HT1080 (cell line): ENCODE data around the gene IL13RA2. TPM values are rescaled to one million over a fixed set of nuclear protein-coding genes. Genes with fewer than 3 reads are reported as not detected.
A peak's percentile ranks its signal among the peaks of the same experiment; 100 is the strongest.

Experiments
- DNase-seq: peaks from one replicate; pipeline ENCODE4 v3.0.0-alpha.2; 2015; ENCODE audit warnings: low read depth
- polyA plus RNA-seq, 2 experiments: library from polyadenylated mRNA; depleted of rRNA; stranded (reverse); fragments of >200 nt; gene quantifications; 2 replicates each; pipeline ENCODE4 v1.2.3, GENCODE V29; 2015
- total RNA-seq: library from RNA; depleted of rRNA; stranded (reverse); fragments of >200 nt; shearing (Covaris generic); gene quantifications from 2 replicates; pipeline ENCODE4 v1.2.3, GENCODE V29; 2014; rRNA removed

The IL13RA2 gene
- total RNA-seq, result 0.87 and 1.7 TPM in 2 replicates
- polyA plus RNA-seq (2015; cell fraction: cytosol; rRNA removed), result 0.34 and 0.41 TPM in 2 replicates
- polyA plus RNA-seq (2015; cell fraction: nucleus; rRNA removed), result 0.31 and 1.3 TPM in 2 replicates

DNA sequence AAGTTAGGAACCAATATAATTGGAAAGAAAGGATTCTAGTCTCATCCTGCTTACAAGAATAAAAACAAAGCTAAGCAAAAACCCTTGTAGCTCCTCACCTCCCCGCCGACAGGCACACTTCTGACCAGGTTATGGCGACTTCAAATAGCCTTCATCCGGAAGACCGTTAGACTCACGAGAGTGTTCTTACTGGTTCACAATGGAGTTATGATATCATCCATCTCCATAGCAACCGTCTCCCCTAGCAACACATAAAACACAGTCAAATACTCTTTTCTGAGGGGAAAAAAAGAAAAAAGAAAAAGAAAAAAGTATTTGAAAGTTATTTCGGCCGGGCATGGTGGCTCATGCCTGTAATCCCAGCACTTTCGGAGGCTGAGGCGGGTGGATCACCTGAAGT, at the start of gene IL13RA2:
IL13RA2 (minus strand) TSS at position 162 of the 400 bp plus-strand sequence. CDS start 347 bp downstream, outside the sequence.
- DNase-seq, result no peak

DNA sequence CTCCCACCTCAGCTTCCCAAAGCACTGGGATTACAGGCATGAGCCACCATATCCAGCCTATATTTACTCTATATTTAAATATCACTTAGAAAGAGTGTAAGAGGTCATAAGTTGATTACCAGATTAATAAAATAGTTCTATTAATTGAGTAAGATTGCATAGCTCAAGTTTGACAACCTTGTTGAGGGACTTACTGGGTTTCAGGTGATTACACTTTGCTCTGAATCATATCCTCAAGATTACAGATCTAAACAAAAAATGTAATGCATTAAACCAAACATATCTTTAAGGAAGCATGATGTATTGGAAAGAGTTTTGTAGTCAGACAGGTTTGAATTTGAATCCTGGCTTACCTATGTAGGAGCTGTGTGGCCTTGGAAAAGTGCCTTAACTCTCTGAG, 47.9 kb upstream of the IL13RA2 start:
- no peak for DNase-seq

DNA sequence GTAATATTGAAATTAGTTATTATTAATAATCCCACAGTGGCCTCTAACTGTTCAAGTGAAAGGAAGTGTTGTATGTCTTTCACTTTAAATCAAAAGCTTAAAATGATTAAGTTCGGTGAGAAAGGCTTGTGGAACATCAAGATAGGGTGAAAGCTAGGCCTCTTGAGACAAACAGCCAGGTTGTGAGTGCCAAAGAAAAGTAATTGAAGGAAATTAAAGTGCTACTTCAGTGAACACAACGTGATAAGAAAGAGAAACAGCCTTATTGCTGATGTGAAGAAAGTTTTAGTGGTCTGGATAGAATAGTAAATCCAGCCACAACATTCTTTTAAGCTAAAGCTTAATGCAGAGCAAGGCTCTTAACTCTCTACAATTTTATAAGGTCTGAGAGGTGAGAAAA, 42.6 kb upstream of the IL13RA2 start:
- no peak for DNase-seq

DNA sequence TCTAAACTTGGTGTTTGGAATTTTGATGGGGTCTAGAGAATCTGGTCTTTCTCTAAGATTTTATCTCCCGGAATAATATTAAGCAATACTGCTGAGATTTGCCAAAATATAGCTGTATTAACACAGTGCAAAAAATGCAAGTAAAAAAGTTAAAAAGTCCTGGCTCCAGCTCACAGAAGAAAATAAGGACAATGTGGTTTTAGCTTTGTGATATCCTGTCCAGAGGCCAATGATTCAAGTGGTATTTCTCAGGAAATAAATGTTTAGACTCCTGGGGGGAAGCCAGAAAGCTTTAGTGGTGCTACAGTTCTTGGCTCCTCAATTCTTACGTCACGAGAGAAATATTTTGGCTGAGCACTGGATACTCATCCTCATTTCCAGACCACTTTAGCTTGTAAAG, 40.9 kb upstream of the IL13RA2 start:
- peak; percentile 58 for DNase-seq

DNA sequence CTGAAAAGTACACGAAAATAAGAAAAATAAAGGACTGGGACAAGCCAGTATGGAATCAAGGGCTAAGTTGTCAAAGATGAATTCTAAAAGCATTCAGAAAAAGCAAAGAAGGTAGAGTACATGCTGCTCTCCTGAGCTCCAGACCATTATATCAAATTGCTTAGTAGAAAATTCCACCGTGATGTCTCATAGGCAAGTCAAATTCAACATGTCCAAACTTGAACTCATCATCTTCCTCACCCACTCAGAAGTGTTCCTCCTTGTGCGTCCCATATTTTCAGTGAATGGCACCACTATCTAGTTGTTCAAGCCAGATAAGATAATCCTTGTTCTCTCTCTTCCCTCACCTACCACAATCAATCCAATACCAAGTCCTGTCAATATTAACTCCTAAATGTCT, 37.5 kb upstream of the IL13RA2 start:
- no peak for DNase-seq

DNA sequence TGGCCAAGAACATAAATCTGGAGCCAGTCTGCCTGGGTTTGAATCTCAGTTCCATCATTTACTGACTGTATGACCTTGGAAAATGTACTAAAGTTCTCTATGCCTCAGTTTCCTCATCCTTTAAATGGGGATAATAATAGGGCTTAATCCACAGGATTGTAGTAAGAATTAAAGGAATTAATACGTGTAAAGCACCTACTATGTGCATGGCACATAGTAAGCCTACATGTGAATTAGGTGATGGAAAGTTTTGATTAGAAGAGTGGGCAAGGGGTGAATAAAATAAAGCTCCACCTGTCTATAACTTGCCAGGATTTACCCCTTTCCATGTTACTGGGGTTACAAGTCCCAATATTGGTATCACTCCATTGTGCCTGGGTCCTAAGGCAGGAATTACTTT, 35.8 kb upstream of the IL13RA2 start:
- DNase-seq, result no peak

DNA sequence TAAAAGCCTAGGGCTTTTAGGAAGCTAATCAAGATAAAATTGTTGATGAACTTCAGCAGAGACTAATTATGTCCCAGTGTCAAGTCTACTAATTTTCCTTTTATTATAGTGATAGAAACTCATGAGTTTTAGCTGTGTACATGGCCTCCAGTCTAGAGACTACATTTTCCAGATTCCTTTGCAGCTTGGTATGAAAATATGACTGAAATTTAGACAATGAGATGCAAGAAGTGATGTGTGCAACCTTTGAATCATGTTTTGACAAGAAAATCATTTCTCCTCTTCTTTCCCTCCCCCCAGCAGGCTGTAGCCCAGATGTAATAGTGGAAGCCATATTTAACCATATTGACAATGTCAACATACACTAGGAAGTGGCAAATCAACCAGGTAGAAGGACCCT, 30.3 kb upstream of the IL13RA2 start:
- DNase-seq, result no peak

GRCh38 chrX:115047181-115047580, 29.8 kb upstream of the IL13RA2 start:
- no peak for DNase-seq

DNA sequence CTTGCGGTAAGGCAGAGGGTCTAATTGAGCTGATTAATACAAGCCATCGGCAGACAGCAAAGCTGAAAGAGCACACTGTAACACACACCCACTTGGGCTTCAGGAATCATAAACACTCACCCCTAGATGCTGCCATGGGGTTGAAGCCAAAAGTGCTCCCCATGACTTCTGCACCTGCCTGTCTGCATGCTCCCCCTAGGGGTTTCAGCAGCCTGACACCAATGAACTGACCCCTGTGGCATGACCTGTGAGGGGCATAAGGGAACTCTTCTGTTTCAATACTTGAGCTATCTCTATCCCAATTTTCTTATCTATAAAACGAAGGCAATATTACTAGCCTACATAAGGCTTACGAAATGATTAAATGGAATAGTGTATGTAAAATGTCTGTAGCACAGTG, 23.0 kb upstream of the IL13RA2 start:
- DNase-seq, result no peak

DNA sequence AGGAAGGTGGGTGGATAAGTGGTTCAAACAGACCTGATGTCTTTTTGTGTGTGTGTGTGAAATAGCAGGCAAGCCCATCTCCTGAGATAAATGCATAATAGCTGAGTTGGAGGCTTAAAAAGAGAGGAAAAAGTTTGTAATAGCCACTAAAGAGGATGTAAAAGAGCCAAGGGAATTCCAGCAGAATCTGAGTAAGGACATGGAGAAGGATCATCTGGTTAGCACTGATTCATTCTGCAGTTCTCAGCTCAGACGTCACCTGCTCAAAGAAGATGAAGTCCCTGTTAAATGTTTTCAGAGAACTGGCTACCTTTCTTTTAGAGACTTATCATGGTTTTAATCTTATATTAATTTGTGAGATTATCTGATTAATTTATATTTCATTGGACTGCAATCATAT, 21.0 kb upstream of the IL13RA2 start:
- DNase-seq, result no peak

- DNase-seq, result no peak
These were observed 18.6 kb upstream of the IL13RA2 start for GRCh38 chrX:115036029-115036428.

DNA sequence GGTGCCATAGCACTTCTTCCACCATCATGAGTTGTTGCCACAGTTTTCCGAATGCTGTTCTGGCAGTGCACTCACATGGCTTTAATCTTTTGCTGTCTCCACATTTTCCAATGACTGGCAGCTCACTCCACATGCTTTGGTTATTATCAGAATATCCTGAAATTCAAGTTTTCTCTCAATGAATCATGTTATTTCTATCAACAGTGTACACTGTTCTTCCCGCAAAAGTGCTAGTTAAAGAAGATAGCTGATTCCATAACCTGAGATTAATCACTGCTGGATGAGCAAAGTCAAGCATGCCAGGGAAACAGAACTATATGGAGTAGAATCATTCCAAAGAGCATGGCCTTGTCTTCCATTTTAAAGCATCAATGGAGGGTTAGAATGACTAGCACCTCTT, 14.6 kb upstream of the IL13RA2 start:
- no peak for DNase-seq

GRCh38 chrX:115030625-115031024, 13.2 kb upstream of the IL13RA2 start:
- no peak for DNase-seq

DNA sequence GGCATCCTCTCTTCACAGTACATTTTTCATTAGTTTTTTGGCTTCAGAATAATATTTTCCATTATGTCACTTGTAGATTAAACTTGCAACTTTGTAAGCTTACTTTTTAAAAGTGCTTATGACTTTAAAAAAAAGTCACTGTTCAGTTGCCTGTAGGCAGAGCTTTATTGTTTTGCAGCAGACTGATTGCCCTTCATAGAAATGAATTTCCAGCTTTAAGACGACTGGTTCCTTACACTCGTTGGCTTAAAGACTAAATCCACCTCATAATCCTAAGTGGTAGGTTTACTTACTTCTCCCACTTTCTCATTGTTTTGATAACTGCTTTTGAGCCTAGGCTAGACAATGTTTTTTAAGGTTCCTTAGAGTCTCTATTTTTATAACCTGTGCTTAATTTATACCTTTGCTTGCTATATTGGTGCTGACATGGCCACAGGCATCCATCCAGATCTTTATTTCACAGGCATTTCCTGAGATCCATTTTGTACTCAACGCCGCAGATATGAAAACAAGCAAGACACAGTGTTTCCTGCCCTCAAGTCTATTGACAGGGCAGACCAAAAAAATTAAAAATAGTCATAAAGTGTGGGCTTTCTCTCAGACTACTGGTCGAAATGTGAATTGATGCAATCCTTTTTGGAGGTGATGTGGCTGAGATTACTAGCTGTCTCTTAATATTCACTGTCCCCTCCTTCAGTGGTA, 12.6 kb upstream of the IL13RA2 start:
- DNase-seq, result no peak

DNA sequence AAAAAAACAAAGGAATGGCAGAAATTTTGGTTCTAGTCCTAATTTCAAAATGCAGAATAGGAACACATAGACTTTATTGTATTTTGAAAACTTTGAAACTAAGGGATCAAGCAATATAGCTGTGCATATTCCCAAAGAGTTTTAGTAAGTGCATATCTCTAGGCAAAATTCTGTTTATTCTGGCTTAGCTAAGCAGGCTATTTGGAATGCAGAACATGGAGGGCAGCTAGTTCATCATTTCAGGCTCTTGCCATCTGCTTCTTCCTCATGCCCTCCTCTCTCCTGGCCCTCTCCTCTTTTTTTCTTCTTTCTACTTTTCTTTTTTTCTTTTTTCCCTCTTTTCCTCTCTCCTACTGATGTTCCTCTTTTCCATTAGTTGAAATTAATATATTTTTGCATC, 12.0 kb upstream of the IL13RA2 start:
- DNase-seq, result no peak

DNA sequence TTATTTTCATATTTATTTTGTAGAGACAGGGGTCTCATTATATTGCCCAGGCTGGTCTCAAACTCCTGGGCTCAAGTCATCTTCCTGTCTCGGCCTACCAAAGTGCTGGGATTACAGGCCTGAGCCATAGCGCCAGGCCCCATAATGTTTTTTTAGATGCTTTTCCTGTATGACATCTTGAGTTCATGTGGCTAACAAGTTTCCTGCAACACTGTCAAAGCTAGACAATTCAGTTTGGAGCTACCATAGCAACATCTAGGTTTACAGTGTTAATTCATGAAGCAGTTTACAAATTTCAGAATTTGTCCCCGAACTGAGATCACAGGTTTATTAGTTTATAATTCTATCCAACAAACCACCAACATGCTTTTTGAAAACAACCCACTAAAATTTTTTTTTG, 6.4 kb upstream of the IL13RA2 start:
- DNase-seq, result no peak

- DNase-seq, result peak; percentile 84
These were observed 5.7 kb upstream of the IL13RA2 start for GRCh38 chrX:115023139-115023538.

GRCh38 chrX:115021121-115021520, 3.7 kb upstream of the IL13RA2 start:
- no peak for DNase-seq

DNA sequence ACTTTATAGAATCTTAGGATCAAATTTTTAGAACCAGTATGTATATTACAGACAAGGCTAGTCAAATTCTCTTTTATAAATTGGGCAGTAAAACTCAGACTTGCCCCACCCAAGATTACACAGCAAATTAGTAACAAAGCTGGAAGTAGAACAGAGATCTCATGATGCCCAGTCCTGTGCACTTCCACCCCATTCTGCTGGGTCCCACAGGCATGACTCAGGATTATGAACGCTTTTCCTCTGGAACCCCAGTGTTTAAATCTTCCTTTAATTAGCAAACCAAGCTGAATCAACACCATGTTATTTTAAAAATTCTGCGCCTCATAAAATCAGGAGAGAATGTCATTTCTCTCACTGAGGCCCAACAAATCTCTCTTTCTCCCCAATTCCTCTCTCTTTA, 1.5 kb upstream of the IL13RA2 start:
- peak; percentile 10 for DNase-seq

- DNase-seq, result no peak
These were observed 728 bp upstream of the IL13RA2 start for GRCh38 chrX:115018040-115018647.

GRCh38 chrX:115013705-115014104, 3.7 kb downstream of the IL13RA2 start:
- DNase-seq, result peak; percentile 50

- DNase-seq, result no peak
These were observed 6.0 kb downstream of the IL13RA2 start for GRCh38 chrX:115011428-115011827.

GRCh38 chrX:114999906-115000305, 17.5 kb downstream of the IL13RA2 start:
- peak; percentile 6 for DNase-seq
